GM08714 (cell line): ENCODE results near the gene TAOK1.
"Not testable (repeated sequence)": the region's sequence is repeated elsewhere in the genome, so short reads cannot be mapped to it uniquely, and the experiment has no call there.

Source experiments
- H3K4me3 ChIP-seq: fragments of 200-500 bp; sonication (Bioruptor generic); 2 replicates; pipeline ENCODE4 v1.5.1; 2014; ENCODE audit warnings: mild to moderate bottlenecking, low read length, inconsistent platforms
- ZNF274 ChIP-seq: IDR thresholded peaks from 2 replicates; pipeline ENCODE4 v1.6.1; 2012; ENCODE audit warnings: mild to moderate bottlenecking, low read depth, low read length

The TAOK1 gene

DNA sequence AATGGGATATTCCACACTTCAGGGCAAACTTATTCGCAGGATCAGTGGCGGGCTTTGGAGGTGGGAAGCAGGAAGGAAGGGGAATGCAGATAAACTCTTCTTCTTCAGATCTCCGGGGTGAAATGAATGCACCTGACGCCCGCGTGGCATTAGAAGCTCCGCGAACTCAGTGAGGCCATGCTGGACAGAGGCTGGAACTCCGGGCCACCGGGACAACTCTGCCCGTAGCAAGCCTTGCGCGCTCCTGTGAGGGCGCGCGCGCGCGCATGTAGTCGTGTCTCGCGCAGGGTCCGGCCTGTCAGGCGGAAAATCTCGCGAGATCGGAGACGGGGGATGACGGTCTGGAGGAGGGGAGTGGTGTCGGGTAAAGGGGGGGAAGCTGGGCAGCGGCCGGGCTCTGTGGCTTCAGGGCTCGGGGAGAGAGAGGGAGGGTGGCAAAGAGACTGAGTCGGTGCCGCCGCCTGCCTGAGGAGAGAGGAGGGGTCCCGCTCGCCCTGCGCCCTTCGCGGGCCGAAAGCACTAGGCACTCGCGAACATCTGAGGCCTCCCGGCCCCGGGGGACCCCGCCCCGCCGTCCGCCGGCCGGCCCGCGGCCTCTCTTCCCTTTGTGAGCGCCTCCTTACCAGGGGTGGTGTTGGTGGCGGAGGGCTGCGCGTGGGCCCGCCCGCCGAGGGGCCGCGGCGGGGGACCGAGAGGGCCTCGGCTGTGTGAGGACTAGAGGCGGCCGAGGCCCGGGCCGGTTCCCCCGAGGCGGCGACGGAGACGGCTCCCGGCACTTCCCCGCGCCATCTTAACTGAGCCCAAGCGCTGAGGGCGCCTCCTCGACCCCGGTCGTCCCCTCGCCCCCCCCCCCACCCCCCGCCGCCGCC is at the start of gene TAOK1:
Gene TAOK1, plus strand, starts transcription at position 382 of the 869 bp plus-strand sequence. CDS start 61,186 bp downstream, outside the sequence.
- no peak for TF ChIP-seq ZNF274

DNA sequence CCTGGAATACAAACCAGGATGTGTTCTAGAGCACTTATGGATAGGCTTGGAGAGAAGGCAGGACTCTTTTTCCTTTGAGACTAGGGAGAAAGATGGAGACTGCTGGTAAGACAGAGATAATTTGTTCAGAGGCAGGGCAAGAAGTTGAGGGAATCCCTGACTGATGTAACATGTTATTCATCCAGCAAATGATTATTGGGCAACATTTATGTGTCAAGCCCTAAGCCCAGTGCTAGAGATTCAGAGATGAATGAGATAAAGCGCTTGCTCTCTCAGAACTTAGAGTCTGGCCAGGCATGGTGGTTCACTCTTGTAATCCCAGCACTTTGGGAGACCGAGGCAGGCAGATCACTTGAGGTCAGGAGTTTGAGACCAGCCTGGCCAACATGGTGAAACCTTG is 48.4 kb upstream of the TAOK1 start:
- H3K4me3 ChIP-seq, result no peak overlapping the region
- no peak for TF ChIP-seq ZNF274

More for the DNA sequence above, at the start of gene TAOK1:
- H3K4me3 ChIP-seq, result peak within 1 kb of the TSS; percentile 98

DNA sequence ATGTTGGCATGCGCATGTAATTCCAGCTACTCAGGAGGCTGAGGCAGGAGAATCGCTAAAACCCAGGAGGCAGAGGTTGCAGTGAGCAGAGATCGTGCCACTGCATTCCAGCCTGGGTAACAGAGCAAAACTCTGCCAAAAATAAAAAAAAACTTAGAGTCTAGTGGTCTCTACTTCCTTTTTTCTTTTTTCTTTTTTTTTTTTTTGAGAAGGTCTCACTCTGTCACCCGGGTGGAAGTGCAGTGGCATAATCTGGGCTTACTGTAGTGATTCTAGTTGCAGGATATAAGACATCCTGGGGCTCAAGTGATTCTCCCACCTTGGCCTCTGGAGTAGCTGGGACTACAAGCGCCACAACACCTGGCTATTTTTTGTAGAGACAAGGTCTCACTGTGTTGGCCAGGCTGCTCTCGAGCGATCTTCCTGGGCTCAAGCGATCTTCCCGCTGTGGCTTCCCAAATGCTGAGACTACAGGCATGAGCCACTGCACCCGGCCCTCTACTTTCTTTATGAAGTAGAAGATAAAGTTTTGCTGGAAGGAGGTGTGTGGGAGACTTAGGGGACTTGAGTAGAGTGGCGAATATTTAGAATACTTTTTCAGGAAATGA is 47.9 kb upstream of the TAOK1 start:
- TF ChIP-seq ZNF274, result no peak
- H3K4me3 ChIP-seq, result no peak overlapping the region

DNA sequence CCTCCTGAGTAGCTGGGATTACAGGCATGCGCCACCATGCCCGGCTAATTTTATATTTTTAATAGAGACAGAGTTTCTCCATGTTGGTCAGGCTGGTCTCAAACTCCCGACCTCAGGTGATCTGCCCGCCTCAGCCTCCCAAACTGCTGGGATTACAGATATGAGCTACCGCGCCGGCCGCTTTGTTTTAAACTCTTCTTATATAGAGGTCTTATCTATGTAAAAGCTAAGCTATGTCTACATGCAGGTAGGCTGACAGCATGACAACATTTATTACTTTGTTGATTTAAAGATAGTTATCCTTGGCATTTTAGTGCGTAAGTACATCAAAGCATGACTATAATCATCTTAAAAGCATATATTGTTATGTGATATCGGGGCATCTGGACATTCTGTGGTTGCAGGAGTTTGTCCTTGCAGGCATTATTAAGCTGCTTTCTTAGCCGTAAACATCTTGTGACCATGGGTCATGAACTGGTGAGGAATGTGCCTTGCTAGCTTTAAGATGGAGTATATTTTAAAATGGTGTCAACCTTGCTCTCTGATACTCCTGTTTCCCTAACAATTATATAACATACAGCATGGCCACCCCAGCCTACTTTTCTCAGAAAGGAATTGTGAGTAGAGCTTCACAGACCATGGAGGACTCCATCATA is 45.8 kb upstream of the TAOK1 start:
- no peak for TF ChIP-seq ZNF274
- H3K4me3 ChIP-seq, result no peak overlapping the region

DNA sequence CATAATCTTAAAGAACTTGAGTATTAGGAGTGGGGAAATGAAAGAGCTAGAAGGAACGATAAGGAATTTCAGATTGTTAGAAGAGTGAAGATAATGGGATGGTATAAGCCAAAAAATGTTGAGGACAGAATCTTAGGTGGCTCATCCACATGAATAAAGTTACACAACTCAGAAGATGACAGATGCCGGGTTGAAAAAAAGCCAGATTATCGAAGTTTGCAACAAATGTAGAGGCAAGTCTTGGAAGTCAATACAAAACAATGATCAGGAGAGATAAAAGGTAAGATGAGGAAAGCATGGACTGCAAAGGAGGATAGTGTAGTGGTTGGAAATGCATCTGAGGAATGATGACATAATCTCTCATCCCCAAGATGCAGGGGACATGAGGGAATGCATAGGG is 45.1 kb upstream of the TAOK1 start:
- no peak for TF ChIP-seq ZNF274
- no peak overlapping the region for H3K4me3 ChIP-seq

DNA sequence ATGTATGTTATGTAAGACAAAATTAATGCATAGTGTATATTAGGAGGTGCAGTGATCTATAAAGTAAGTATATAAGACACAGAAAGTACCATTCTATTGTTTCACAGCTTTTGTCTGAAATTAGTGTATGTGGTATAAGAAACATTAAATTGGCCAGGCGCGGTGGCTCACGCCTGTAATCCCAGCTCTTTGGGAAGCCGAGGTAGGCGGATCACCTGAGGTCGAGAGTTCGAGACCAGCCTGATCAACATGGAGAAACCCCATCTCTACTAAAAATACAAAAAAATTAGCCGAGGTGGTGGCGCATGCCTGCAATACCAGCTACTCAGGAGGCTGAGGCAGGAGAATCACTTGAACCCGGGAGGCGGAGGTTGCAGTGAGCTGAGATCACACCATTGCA is 44.7 kb upstream of the TAOK1 start:
- not testable (repeated sequence) for H3K4me3 ChIP-seq

DNA sequence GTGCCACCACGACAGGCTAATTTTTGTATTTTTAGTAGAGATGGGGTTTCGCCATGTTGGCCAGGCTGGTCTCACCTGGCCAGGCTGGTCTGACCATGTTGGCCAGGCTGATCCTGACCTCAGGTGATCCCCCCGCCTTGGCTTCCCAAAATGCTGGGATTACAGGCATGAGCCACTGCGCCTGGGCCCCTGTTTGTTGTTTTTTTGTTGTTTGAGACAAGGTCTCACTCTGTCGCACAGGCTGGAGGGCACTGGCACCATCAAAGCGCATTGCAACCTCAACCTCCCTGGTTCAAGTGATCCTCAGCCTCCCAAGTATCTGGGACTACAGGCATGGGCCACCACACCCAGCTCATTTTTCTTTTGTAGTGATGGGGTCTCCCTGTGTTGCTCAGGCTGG is 43.7 kb upstream of the TAOK1 start:
- TF ChIP-seq ZNF274, result no peak

DNA sequence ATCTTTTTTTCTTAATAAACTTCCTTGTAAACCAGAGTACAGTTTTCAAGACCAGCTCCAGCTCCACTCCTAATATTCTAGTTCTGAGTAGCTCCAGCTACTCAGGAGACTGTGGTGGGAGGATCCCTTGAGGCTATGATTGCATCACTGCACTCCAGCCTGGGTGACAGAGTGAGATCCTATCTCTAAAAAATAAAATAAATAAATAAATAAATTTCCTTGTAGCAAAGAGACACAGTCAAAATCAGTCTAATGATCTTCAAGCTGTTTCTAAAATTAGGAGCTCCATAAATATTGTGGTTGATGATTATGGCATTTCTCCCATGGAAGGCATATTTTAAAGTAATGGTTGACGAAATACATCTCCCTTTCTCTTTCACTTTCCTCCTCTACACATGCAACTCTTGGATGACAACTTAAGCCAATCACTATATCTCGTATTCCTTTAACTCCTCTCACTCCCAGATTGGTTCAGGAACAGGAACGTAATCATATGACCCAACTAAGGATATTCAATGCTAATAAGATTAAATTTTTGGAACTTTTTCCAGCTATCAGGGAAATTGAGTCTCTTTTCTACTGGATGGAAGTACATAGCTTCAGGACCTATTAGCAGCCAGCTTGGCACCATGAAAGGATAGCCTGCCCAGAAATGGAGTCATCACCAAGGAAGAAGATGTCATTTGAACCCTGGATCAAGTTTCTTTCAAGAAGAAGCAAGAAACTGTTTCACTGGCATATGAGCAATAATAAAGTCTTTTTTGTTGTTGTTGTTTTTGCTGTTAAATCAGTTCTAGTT is 42.1 kb upstream of the TAOK1 start:
- H3K4me3 ChIP-seq, result no peak overlapping the region
- TF ChIP-seq ZNF274, result no peak

More for the DNA sequence above, 43.7 kb upstream of the TAOK1 start:
- H3K4me3 ChIP-seq, result no peak overlapping the region

DNA sequence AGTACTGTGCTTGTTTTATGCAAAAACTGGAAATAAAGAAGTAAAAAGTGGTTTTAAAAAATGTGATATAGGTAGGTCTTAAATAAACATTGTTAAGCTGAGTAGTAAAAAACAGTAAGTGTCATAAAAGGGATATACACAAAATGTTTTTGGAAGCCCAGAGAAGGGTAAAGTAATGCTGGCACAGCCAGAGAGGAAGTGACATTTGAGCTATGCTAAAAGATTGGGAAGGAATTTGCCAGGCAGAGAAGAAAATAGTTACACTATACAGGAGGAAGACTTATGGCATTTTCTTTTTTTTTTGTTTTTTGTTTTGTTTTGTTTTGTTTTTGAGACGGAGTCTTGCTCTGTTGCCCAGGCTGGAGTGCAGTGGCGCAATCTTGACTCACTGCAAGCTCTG is 40.8 kb upstream of the TAOK1 start:
- TF ChIP-seq ZNF274, result no peak
- no peak overlapping the region for H3K4me3 ChIP-seq

DNA sequence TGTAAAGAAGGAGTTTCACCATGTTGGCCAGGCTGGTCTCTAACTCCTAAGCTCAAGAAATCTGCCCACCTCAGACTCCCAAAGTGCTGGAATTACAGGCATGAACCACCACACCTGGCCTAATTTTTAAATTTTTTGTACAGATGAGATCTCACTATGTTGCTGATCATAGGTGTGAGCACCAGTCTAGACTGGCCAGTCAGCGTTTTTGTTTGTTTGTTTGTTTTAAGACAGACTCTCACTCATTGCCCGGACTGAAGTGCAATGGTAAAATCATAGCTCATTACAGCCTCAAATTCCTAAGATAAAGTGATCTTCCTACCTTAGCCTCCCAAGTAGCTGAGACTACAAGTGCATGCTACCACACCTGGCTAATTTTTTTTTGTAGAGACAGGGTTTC is 38.0 kb upstream of the TAOK1 start:
- no peak overlapping the region for H3K4me3 ChIP-seq
- TF ChIP-seq ZNF274, result no peak

DNA sequence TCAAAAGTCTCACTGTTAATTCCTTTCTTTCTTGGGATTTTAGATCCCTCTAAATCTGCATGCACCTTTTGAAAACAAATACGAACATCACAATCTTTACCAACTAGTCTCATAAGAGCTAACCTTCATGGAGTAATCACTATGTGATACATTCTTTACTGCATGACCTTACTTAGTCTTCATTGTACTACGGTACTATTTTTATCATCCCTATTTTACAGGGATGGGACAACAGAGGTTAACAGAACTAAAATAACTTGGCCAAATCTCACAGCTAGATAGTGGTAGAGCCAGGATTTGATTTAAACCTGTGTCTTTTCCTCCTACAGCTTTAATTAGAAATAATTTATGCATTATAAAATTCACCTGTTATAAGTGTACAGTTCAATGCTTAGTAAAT is 32.9 kb upstream of the TAOK1 start:
- no peak overlapping the region for H3K4me3 ChIP-seq
- no peak for TF ChIP-seq ZNF274

DNA sequence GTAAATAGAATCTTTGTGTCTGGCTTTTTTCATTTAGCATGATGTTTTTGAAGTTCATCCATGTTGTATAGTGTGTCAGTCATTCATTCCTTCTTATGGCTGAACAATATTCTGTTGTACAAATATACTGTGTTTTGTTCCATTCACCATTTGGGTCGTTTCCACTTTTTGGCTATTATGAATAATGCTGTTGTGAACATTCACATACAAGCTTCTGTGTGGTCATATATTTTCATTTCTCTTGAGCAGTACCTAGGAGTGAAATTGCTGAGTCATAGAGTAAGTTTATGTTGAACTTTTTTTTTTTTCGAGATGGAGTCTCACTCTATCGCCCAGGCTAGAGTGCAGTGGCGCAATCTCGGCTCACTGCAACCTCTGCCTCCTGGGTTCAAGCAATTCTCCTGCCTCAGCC is 32.3 kb upstream of the TAOK1 start:
- H3K4me3 ChIP-seq, result no peak overlapping the region
- TF ChIP-seq ZNF274, result no peak

DNA sequence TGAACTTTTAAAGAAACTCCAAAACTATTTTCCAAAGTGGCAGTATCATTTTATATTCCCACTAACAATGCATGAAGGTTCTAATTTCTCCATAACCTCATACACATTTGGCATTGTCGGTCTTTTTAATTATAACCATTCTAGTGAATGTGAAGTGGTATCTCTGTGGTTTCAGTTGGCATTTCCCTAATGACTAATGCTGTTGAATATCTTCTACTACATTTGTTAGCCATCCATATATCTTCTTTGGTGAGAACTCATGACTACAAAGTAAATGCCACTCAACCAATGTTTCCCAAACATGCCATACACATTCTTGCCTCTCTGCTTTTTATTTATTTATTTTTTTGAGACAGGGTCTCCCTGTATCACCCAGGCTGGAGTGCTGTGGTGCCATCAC is 31.7 kb upstream of the TAOK1 start:
- no peak for TF ChIP-seq ZNF274
- no peak overlapping the region for H3K4me3 ChIP-seq

DNA sequence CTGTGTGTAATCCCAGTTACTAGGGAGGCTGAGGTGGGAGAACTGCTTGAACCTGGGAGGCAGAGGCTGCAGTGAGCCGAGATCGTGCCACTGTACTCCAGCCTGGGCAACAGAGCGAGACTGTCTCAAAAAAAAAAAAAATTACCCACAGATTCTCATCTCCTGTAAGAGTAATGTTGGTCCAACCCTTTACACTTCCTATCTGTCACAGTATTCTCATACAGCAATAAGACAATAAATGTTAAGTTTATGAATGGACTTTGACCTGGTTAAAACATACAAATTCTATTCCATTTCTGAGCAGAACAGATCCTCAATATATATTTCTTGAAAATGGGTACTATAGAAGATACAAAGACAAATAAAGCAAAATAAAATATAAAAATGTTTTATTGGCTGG is 30.4 kb upstream of the TAOK1 start:
- TF ChIP-seq ZNF274, result no peak

More for the DNA sequence above, 30.4 kb upstream of the TAOK1 start:
- H3K4me3 ChIP-seq, result no peak overlapping the region
